ENCODE measurements around the gene NELL1. TPM values are rescaled to one million over a fixed set of nuclear protein-coding genes. Genes with fewer than 3 reads are reported as not detected.

NELL1 gene
- total and polyA plus RNA-seq, 2 experiments from 2014 or later, result 1.6 TPM; not detected in 1

- no peak overlapping the region for H2AFZ ChIP-seq
- no peak overlapping the region for H3K27ac ChIP-seq (ENCODE audit: low read depth)
- H3K36me3 ChIP-seq (ENCODE audit: insufficient read depth), result no peaks in the 10 kb centered on the region
- no peak overlapping the region for H3K4me3 ChIP-seq
- H3K9me2 ChIP-seq (ENCODE audit: insufficient read depth), result no peaks in the 10 kb centered on the region; the same call in 1 of the 2 replicates
- no peaks in the 10 kb centered on the region for H3K79me2 ChIP-seq (replicated peaks; ENCODE audit: insufficient read depth)
- no peaks in the 10 kb centered on the region for H3K4me1 ChIP-seq (ENCODE audit: insufficient read depth)
- TF ChIP-seq ZNF114 (CRISPR knock-in tag; IDR thresholded peaks at IDR 0.05) (no peak), ZNF331 (CRISPR knock-in tag; IDR thresholded peaks at IDR 0.05; ENCODE audit: low read depth) (no peak), CREB1 (CRISPR knock-in tag; IDR thresholded peaks at IDR 0.05; ENCODE audit: low read depth) (no peak), ETS1 (IDR thresholded peaks at IDR 0.05) (no peak), EZH2 (IDR thresholded peaks at IDR 0.05; ENCODE audit: low read depth, unreplicated experiment) (no peak), STAT1 (IDR thresholded peaks at IDR 0.05; ENCODE audit: unreplicated experiment) (no peak), JUNB (IDR thresholded peaks at IDR 0.05; ENCODE audit: unreplicated experiment) (no peak)
- TF ChIP-seq, protein P1, sequence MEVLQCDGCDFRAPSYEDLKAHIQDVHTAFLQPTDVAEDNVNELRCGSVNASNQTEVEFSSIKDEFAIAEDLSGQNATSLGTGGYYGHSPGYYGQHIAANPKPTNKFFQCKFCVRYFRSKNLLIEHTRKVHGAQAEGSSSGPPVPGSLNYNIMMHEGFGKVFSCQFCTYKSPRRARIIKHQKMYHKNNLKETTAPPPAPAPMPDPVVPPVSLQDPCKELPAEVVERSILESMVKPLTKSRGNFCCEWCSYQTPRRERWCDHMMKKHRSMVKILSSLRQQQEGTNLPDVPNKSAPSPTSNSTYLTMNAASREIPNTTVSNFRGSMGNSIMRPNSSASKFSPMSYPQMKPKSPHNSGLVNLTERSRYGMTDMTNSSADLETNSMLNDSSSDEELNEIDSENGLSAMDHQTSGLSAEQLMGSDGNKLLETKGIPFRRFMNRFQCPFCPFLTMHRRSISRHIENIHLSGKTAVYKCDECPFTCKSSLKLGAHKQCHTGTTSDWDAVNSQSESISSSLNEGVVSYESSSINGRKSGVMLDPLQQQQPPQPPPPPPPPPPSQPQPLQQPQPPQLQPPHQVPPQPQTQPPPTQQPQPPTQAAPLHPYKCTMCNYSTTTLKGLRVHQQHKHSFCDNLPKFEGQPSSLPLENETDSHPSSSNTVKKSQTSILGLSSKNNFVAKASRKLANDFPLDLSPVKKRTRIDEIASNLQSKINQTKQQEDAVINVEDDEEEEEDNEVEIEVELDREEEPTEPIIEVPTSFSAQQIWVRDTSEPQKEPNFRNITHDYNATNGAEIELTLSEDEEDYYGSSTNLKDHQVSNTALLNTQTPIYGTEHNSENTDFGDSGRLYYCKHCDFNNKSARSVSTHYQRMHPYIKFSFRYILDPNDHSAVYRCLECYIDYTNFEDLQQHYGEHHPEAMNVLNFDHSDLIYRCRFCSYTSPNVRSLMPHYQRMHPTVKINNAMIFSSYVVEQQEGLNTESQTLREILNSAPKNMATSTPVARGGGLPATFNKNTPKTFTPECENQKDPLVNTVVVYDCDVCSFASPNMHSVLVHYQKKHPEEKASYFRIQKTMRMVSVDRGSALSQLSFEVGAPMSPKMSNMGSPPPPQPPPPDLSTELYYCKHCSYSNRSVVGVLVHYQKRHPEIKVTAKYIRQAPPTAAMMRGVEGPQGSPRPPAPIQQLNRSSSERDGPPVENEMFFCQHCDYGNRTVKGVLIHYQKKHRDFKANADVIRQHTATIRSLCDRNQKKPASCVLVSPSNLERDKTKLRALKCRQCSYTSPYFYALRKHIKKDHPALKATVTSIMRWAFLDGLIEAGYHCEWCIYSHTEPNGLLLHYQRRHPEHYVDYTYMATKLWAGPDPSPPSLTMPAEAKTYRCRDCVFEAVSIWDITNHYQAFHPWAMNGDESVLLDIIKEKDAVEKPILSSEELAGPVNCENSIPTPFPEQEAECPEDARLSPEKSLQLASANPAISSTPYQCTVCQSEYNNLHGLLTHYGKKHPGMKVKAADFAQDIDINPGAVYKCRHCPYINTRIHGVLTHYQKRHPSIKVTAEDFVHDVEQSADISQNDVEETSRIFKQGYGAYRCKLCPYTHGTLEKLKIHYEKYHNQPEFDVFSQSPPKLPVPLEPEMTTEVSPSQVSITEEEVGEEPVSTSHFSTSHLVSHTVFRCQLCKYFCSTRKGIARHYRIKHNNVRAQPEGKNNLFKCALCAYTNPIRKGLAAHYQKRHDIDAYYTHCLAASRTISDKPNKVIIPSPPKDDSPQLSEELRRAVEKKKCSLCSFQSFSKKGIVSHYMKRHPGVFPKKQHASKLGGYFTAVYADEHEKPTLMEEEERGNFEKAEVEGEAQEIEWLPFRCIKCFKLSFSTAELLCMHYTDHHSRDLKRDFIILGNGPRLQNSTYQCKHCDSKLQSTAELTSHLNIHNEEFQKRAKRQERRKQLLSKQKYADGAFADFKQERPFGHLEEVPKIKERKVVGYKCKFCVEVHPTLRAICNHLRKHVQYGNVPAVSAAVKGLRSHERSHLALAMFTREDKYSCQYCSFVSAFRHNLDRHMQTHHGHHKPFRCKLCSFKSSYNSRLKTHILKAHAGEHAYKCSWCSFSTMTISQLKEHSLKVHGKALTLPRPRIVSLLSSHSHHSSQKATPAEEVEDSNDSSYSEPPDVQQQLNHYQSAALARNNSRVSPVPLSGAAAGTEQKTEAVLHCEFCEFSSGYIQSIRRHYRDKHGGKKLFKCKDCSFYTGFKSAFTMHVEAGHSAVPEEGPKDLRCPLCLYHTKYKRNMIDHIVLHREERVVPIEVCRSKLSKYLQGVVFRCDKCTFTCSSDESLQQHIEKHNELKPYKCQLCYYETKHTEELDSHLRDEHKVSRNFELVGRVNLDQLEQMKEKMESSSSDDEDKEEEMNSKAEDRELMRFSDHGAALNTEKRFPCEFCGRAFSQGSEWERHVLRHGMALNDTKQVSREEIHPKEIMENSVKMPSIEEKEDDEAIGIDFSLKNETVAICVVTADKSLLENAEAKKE (CRISPR knock-in tag; IDR thresholded peaks at IDR 0.05), result no peak
- TF ChIP-seq, protein P2, sequence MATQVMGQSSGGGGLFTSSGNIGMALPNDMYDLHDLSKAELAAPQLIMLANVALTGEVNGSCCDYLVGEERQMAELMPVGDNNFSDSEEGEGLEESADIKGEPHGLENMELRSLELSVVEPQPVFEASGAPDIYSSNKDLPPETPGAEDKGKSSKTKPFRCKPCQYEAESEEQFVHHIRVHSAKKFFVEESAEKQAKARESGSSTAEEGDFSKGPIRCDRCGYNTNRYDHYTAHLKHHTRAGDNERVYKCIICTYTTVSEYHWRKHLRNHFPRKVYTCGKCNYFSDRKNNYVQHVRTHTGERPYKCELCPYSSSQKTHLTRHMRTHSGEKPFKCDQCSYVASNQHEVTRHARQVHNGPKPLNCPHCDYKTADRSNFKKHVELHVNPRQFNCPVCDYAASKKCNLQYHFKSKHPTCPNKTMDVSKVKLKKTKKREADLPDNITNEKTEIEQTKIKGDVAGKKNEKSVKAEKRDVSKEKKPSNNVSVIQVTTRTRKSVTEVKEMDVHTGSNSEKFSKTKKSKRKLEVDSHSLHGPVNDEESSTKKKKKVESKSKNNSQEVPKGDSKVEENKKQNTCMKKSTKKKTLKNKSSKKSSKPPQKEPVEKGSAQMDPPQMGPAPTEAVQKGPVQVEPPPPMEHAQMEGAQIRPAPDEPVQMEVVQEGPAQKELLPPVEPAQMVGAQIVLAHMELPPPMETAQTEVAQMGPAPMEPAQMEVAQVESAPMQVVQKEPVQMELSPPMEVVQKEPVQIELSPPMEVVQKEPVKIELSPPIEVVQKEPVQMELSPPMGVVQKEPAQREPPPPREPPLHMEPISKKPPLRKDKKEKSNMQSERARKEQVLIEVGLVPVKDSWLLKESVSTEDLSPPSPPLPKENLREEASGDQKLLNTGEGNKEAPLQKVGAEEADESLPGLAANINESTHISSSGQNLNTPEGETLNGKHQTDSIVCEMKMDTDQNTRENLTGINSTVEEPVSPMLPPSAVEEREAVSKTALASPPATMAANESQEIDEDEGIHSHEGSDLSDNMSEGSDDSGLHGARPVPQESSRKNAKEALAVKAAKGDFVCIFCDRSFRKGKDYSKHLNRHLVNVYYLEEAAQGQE (IDR thresholded peaks at IDR 0.05; ENCODE audit: unreplicated experiment), result no peak
- TF ChIP-seq, protein P3, sequence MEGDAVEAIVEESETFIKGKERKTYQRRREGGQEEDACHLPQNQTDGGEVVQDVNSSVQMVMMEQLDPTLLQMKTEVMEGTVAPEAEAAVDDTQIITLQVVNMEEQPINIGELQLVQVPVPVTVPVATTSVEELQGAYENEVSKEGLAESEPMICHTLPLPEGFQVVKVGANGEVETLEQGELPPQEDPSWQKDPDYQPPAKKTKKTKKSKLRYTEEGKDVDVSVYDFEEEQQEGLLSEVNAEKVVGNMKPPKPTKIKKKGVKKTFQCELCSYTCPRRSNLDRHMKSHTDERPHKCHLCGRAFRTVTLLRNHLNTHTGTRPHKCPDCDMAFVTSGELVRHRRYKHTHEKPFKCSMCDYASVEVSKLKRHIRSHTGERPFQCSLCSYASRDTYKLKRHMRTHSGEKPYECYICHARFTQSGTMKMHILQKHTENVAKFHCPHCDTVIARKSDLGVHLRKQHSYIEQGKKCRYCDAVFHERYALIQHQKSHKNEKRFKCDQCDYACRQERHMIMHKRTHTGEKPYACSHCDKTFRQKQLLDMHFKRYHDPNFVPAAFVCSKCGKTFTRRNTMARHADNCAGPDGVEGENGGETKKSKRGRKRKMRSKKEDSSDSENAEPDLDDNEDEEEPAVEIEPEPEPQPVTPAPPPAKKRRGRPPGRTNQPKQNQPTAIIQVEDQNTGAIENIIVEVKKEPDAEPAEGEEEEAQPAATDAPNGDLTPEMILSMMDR (conservative IDR thresholded peaks at IDR 0.05; ENCODE audit: low read depth in 2 of 2), result no peak
- no peaks in the 10 kb centered on the region for H3K27me3 ChIP-seq (ENCODE audit: insufficient read depth)
- H3K27me3 Mint-ChIP-seq (ENCODE audit: insufficient read depth, low read depth, poor library complexity), result peaks cover 4% of the 10 kb centered on the region
- no peaks in the 10 kb centered on the region for H4K20me1 ChIP-seq (replicated peaks; ENCODE audit: insufficient read depth)
- ATAC-seq (no peak), DNase-seq (ENCODE audit: low spot score) (no peak)
- H3K4me1 Mint-ChIP-seq, result no peaks in the 10 kb centered on the region
- no peaks in the 10 kb centered on the region for H3K36me3 Mint-ChIP-seq (ENCODE audit: low read depth)
- H3K4me3 Mint-ChIP-seq, result no peak overlapping the region
- no peak overlapping the region for H3K27ac Mint-ChIP-seq
- no peak overlapping the region for H3K4me2 ChIP-seq
- H3F3A ChIP-seq (replicated peaks; ENCODE audit: low read depth), result no peaks in the 10 kb centered on the region
- no peaks in the 10 kb centered on the region for H3K9me3 Mint-ChIP-seq
Measured at GRCh38 chr11:21346361-21346760, 677.0 kb downstream of the NELL1 start.

All from GM23338 (cell line).